Ishikawa (cell line): ENCODE results near the gene FOSL1.
A peak's percentile ranks its signal among the peaks of the same experiment; 100 is the strongest.

Source experiments
- CEBPB ChIP-seq: IDR thresholded peaks from 2 replicates; pipeline ENCODE4 v1.6.1; 2012
- CREB1 ChIP-seq: IDR thresholded peaks from 2 replicates; pipeline ENCODE4 v1.6.1; 2012; ENCODE audit warnings: low read depth
- EGR1 ChIP-seq: IDR thresholded peaks from 2 replicates; pipeline ENCODE4 v1.6.1; 2012
- EP300 ChIP-seq: IDR thresholded peaks from 2 replicates; pipeline ENCODE4 v1.6.1; 2012; ENCODE audit warnings: borderline replicate concordance
- FOXM1 ChIP-seq: IDR thresholded peaks from 2 replicates; pipeline ENCODE4 v1.6.1; 2012; ENCODE audit warnings: low read depth, borderline replicate concordance
- NFIC ChIP-seq: IDR thresholded peaks from 2 replicates; pipeline ENCODE4 v1.6.1; 2012
- RAD21 ChIP-seq: IDR thresholded peaks from 2 replicates; pipeline ENCODE4 v1.6.1; 2012; ENCODE audit warnings: low read depth
- REST ChIP-seq: IDR thresholded peaks from 2 replicates; pipeline ENCODE4 v1.6.1; 2012; ENCODE audit warnings: low read depth, mild to moderate bottlenecking
- TAF1 ChIP-seq: IDR thresholded peaks from 2 replicates; pipeline ENCODE4 v1.6.1; 2012; ENCODE audit warnings: low read depth, mild to moderate bottlenecking
- TCF12 ChIP-seq: IDR thresholded peaks from 2 replicates; pipeline ENCODE4 v1.6.1; 2012; ENCODE audit warnings: low read depth
- TEAD4 ChIP-seq: IDR thresholded peaks from 2 replicates; pipeline ENCODE4 v1.6.1; 2012
- YY1 ChIP-seq: IDR thresholded peaks from 2 replicates; pipeline ENCODE4 v1.6.1; 2012; ENCODE audit warnings: low read depth
- ZBTB7A ChIP-seq: IDR thresholded peaks from 2 replicates; pipeline ENCODE4 v1.6.1; 2012; ENCODE audit warnings: low read depth
- TF ChIP-seq, protein P1 (sequence below): IDR thresholded peaks from 2 replicates; pipeline ENCODE4 v1.6.1; 2012
- TF ChIP-seq, protein P2 (sequence below): IDR thresholded peaks from 2 replicates; pipeline ENCODE4 v1.6.1; 2012

Gene FOSL1

DNA sequence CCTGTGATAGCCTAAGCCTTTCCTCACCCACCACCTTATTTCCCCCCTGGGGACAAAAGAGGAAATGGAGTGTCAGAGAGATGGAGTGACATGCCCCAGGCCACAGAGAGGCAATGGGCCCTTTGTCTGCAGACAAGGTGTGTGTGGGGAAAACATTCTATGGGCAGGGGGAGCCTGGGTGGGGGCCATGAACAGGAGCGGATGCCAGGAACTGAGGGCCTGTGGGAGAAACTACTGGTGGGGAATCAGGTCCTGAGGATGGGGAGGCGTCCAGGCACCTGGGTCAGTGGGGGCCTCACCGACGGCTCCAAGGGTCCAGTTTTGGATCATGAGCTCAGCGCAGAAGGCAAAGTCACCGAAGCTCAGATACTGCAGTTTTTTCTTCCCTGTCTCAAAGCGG lies 15.0 kb downstream of the FOSL1 start:
- TF ChIP-seq YY1 (no peak), NFIC (no peak), CREB1 (no peak), EGR1 (no peak)
- TF ChIP-seq, protein P1, sequence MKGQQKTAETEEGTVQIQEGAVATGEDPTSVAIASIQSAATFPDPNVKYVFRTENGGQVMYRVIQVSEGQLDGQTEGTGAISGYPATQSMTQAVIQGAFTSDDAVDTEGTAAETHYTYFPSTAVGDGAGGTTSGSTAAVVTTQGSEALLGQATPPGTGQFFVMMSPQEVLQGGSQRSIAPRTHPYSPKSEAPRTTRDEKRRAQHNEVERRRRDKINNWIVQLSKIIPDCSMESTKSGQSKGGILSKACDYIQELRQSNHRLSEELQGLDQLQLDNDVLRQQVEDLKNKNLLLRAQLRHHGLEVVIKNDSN = no peak

DNA sequence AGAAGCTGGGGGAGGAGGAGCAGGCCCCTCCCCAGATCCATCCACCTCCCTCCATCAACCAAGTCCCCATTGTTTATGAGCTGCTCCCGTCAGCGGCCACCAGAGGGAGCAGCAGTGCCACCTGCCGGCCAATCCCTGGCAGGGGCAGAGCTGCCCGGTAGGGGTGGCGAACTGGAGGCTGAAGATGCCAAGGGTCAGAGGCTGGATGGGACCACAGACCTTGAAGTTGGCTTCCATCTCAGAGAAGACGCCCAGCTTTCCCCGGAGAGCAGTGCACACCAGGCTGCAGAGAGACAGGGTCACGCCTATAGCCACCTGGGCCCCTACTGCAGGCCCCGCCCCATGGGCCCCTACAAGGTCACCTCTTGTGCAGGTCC lies 15.5 kb downstream of the FOSL1 start:
- no peak for TF ChIP-seq TAF1
- TF ChIP-seq RAD21 = peak; percentile 87

- TF ChIP-seq EGR1 (no peak), NFIC (no peak), RAD21 (no peak), ZBTB7A (no peak), TCF12 (no peak), REST (no peak), EP300 (no peak), TAF1 (no peak), TEAD4 (no peak), CEBPB (no peak)
- TF ChIP-seq, protein P2, sequence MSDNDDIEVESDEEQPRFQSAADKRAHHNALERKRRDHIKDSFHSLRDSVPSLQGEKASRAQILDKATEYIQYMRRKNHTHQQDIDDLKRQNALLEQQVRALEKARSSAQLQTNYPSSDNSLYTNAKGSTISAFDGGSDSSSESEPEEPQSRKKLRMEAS = no peak
- TF ChIP-seq, protein P1 = no peak
These were observed 16.1 kb downstream of the FOSL1 start for GRCh38 chr11:65883786-65884715.

DNA sequence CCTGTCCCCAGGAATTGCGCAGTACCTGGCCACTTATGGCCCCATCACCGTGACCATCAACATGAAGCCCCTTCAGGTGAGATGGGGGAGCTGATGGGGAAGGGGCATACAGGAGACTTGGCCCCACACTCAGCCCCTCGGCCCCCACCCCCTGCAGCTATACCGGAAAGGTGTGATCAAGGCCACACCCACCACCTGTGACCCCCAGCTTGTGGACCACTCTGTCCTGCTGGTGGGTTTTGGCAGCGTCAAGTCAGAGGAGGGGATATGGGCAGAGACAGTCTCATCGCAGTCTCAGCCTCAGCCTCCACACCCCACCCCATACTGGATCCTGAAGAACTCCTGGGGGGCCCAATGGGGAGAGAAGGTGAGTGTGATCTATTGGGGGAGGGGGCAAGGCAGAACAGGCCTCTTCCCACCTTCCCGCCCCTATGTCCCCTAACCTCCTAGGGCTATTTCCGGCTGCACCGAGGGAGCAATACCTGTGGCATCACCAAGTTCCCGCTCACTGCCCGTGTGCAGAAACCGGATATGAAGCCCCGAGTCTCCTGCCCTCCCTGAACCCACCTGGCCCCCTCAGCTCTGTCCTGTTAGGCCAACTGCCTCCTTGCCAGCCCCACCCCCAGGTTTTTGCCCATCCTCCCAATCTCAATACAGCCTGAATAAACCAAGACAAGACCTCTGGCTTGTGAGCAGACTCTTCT lies 17.0 kb downstream of the FOSL1 start:
- TF ChIP-seq RAD21 (no peak), ZBTB7A (no peak), TCF12 (no peak), FOXM1 (no peak), TEAD4 (no peak), TAF1 (no peak), YY1 (no peak), CREB1 (no peak), EP300 (no peak), EGR1 (no peak), NFIC (no peak)
- TF ChIP-seq, protein P1 = no peak
- TF ChIP-seq, protein P2 = no peak

GRCh38 chr11:65882120-65883057 lies 17.8 kb downstream of the FOSL1 start:
- TF ChIP-seq, protein P1 = no peak
- TF ChIP-seq NFIC (no peak), EGR1 (no peak), EP300 (no peak), ZBTB7A (no peak), REST (no peak), YY1 (no peak), TAF1 (no peak), FOXM1 (no peak), TEAD4 (no peak), RAD21 (no peak), CREB1 (no peak), CEBPB (no peak), TCF12 (no peak)
- TF ChIP-seq, protein P2 = no peak
